Thoracic aorta (tissue), 2 donors: ENCODE data around the gene TRMU. TPM values are rescaled to one million over a fixed set of nuclear protein-coding genes. Genes with fewer than 3 reads are reported as not detected.

Source experiments
- ATAC-seq: fragments of 150-250 bp; one replicate; pipeline ENCODE4 v1.8.0; 2017; ENCODE audit warnings: low read depth; ENCODE audit not compliant: insufficient number of reproducible peaks, low FRiP score
- DNase-seq: peaks from one replicate; pipeline ENCODE4 v3.0.0-alpha.2; 2020; ENCODE audit warnings: low spot score
- H3K27ac ChIP-seq, 2 donors: fragments of 200-600 bp; sonication (generic); 1 replicate in 1 of 2; 2 replicates in 1 of 2; pipeline ENCODE4 v1.5.1; 2016; ENCODE audit warnings: mild to moderate bottlenecking in 2 of 2, moderate library complexity in 2 of 2
- H3K27me3 ChIP-seq: fragments of 200-600 bp; sonication (generic); replicated peaks from 2 replicates; pipeline ENCODE4 v1.6.0; 2016; ENCODE audit warnings: mild to moderate bottlenecking; ENCODE audit not compliant: insufficient read depth
- H3K36me3 ChIP-seq: fragments of 200-600 bp; sonication (generic); one replicate; pipeline ENCODE4 v1.5.1; 2016
- H3K4me1 ChIP-seq, 2 donors: fragments of 200-600 bp; sonication (generic); 1 replicate in 1 of 2; 2 replicates in 1 of 2; pipeline versions ENCODE4 v1.5.1 to v1.6.0; 2016; ENCODE audit warnings: low read depth in 2 of 2, mild to moderate bottlenecking in 1 of 2; ENCODE audit not compliant: control insufficient read depth in 1 of 2
- H3K4me3 ChIP-seq: fragments of 200-600 bp; sonication (generic); 2 replicates; pipeline ENCODE4 v1.5.1; 2016; ENCODE audit warnings: mild to moderate bottlenecking
- H3K9me3 ChIP-seq: fragments of 200-600 bp; sonication (generic); 2 replicates; pipeline ENCODE4 v1.5.1; 2016
- CTCF ChIP-seq: fragments of 200-600 bp; sonication (generic); IDR thresholded peaks from one replicate; pipeline ENCODE4 v1.5.1; 2019; ENCODE audit warnings: antibody characterized with exemption
- total RNA-seq, 2 donors: library from RNA; depleted of rRNA; stranded (reverse); fragments of >200 nt; gene quantifications; one replicate each; pipeline versions ENCODE4 v1.1.0 to v1.2.3, GENCODE V29; 2016

The TRMU gene
- total RNA-seq = 10 to 100 TPM; 30.2 to 45.4 TPM

- DNase-seq (no peak), ATAC-seq (peak; percentile 78)
- H3K4me3 ChIP-seq = peak within 1 kb of the TSS; percentile 81
- peaks cover 9 to 12% of the 10 kb centered on the region in 2 donors for H3K4me1 ChIP-seq
- H3K36me3 ChIP-seq = peaks cover 23% of the 10 kb centered on the region
- peak within 1 kb of the TSS; percentile 83 to 86 for H3K27ac ChIP-seq
- TF ChIP-seq CTCF = no peak
- no peaks in the 10 kb centered on the region for H3K9me3 ChIP-seq
- no peaks in the 10 kb centered on the region for H3K27me3 ChIP-seq
Measured at GRCh38 chr22:46335201-46336118, at the start of gene TRMU. TRMU (plus strand) TSS chr22:46335714; CDS start chr22:46335765, 51 bp downstream.

GRCh38 chr22:46286006-46286405, 49.5 kb upstream of the TRMU start:
- no peak for ATAC-seq
- no peak for TF ChIP-seq CTCF

GRCh38 chr22:46286941-46287872, 48.3 kb upstream of the TRMU start:
- peak overlapping the region; percentile 25 for H3K4me3 ChIP-seq
- no peaks in the 10 kb centered on the region for H3K4me1 ChIP-seq
- H3K27ac ChIP-seq = no peak overlapping the region
- no peaks in the 10 kb centered on the region for H3K9me3 ChIP-seq
- peaks cover 51% of the 10 kb centered on the region for H3K36me3 ChIP-seq
- no peak for TF ChIP-seq CTCF
- no peaks in the 10 kb centered on the region for H3K27me3 ChIP-seq
- no peak for ATAC-seq
- DNase-seq = no peak

More at GRCh38 chr22:46286006-46286405, 49.5 kb upstream of the TRMU start:
- DNase-seq = no peak
- Histone ChIP-seq H3K27ac (no peak overlapping the region), H3K36me3 (peaks cover 52% of the 10 kb centered on the region), H3K4me1 (no peaks in the 10 kb centered on the region), H3K4me3 (no peak overlapping the region), H3K27me3 (no peaks in the 10 kb centered on the region), H3K9me3 (no peaks in the 10 kb centered on the region)

- peak overlapping the region; percentile 25 for H3K4me3 ChIP-seq
- H3K27me3 ChIP-seq = no peaks in the 10 kb centered on the region
- no peak overlapping the region for H3K27ac ChIP-seq
- DNase-seq (no peak), ATAC-seq (no peak)
- H3K4me1 ChIP-seq = no peaks in the 10 kb centered on the region
- TF ChIP-seq CTCF = no peak
- no peaks in the 10 kb centered on the region for H3K9me3 ChIP-seq
- peaks cover 55% of the 10 kb centered on the region for H3K36me3 ChIP-seq
Measured at GRCh38 chr22:46287873-46288751, 47.4 kb upstream of the TRMU start.
